NCI-H1105 treated with DMSO at 0.1 percent for 48 hours (cell line): ENCODE data around the gene VAV3.

Source experiments
- DNase-seq: peaks from one replicate; lab custom pipeline; 2025; lab: John Stamatoyannopoulos, UW

Gene VAV3

DNA sequence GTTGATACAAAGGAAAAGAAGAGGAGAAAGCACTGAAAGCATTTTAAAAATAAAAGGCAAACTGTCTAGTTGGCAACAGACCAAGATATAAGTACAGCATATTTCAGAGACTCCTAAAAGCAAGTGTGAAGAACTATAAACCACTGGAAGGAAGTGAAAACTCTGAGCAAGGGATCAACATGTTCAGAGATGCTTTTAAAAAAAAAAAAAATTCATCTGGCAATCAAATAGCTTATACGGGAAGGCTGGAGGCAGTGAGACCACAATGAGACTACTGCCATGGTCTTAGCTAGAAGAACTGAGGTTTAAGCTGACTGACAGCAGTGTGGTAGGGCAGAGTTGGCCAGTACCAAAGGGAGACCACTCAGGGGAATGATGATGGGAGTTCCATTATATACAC, 124.3 kb downstream of the VAV3 start:
- DNase-seq, result no peak

DNA sequence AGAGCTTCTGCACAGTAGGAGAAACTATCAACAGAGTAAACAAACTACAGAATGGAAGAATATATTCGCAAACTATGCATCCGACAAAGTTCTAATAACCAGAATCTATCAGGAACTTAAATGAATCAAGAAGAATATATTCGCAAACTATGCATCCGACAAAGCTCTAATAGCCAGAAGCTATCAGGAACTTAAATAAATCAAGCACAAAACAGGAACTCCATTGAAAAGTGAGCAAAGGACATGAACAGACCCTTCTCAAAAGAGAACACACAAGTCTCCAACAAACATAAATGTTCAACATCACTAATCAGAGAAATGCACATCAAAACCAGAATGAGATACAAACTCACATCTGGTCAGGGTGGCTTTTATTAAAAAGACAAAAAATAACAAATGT, 126.9 kb downstream of the VAV3 start:
- no peak for DNase-seq

DNA sequence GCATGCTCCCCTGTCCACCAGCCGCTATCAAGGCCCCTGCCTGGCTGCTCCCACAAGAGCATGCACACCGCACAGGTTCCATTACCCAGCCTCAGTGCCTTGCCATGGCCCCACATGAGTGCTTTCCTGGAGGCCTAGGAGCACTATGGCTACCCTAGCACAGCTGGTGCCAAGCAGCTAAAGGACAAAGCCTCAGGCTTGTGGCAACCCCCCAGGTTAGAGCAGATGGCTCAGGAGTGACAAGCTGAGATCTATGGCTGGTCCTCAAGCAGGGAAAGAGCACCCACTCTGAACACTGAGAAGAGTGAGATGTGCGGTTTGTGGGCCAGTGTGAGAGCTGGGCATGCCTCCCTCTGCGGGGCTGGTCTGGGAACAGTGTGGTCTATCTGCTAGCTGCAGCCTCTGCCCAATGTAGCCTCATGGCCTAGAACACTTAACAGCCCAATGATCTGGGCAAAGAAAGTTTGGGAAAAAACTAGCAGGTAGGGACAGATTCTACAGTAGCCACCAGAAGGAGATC, 129.8 kb downstream of the VAV3 start:
- no peak for DNase-seq

DNA sequence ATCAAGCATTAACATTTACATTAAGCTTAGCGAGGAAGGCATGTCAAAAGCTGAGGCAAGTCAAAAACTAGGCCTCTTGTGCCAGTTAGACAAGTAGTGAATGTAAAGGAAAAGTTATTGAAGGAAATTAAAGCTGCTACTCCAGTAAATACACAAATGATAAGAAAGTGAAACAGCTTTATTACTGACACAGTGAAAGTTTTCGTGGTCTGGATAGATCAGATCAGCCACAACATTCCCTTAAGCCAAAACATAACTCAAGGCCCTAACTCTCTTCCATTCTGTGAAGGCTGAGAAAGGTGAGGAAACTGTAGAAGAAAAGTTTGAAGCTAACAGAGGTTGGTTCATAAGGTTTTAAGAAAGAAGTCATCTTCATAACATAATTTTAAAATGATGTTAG, 131.9 kb downstream of the VAV3 start:
- no peak for DNase-seq

DNA sequence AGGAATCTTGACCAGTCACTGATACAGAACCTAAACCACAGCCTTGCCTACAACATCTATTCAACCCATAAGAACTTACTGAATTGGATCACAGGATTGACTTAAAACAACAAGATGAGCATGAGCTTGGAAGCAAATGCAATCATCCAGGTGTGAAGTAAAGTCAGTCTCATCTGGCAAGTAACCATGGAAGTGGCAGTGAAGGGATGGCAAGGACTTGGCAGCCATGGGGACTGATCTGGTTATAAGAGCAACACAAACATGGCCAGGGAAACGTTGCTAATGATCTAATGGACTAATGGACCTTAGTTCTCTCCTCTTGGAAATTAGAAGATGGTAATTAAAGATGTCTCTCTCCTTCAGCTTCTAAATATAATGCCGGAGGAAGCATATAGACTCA, 133.1 kb downstream of the VAV3 start:
- no peak for DNase-seq

DNA sequence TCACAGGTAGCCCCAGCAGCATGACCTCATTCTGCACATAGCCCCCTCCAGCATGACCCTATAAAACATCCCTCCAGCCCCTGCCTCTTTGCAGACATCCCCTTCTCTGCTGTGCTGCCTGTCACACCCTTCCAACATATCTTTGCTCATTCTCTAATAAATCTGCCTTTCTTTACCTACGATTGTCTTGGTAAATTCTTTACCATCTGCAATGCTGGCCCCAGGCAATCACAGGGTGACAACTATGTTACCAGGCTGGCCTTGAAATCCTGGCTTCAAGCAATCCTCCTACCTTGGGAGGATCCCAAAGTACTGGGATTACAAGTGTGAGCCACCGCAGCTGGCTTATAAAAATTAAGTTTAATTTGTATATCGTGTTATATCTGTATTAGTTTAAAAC, 134.5 kb downstream of the VAV3 start:
- no peak for DNase-seq

DNA sequence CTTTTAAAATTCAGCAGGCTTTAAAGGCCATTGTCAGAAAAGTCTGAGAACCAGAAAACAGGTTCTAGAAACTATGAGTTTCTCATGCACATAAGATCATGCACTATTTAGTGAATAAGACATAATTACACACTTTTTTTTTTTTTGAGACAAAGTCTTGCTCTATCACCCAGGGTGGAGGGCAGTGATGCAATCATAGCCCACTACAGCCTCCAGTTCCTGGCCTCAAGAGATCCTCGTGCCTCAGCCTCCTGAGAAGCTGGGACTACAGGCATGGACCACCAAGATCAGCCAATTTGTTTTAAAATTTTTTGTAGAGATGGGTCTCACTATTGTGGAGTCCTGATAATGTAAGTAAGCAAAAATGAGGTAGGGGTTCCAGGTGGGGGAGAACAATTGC, 134.9 kb downstream of the VAV3 start:
- DNase-seq, result no peak

DNA sequence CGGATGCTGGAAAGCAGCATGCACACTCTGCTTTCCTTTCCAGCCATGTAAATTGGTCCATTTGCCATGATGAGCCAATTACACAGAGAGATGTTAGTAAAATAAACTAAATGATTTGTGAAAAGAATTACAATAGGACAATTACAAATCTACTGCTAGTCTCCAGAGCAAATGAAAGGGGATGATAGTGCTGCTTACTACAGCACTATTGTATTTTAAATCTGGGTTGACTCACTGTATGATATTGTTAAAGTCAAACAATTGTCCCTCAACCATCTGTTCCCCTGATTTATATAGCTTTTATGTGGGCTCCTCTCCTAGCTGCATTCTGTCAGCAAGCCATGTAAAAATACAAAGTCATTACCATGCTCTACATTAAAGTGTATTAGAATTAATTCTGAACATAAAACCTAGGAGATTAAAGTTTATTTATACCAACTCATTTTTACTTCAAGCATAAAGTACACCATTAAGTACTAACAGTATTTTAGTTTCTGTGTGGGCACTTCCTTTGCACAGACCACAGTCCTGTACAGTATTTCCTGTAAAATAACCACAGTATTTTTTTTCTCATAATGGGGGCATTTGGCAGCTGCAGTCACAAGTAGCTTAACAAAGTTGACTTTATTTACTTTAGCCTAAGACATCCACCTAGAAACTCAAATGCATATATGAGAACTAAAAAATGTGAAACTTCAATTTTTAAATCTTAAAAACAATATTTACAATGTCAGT, 135.8 kb downstream of the VAV3 start:
- no peak for DNase-seq

DNA sequence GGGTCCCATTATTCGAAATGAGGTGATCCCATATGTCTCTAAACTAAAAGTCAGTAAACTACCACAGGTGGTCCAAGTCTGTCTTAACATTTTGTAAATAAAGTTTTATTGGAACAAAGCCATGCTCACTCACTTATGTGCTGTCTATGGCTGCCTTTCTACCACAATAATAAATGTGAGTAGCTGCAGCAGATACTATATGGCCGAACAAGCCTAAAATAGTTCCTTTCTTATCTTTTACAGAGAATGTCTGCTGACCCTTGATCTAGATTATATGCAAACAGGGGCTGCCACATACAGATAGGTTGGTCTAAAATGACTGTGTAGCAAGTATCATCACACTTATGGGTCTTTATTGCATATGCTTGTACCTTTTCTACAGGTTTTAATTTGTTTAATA, 140.0 kb downstream of the VAV3 start:
- DNase-seq, result no peak

DNA sequence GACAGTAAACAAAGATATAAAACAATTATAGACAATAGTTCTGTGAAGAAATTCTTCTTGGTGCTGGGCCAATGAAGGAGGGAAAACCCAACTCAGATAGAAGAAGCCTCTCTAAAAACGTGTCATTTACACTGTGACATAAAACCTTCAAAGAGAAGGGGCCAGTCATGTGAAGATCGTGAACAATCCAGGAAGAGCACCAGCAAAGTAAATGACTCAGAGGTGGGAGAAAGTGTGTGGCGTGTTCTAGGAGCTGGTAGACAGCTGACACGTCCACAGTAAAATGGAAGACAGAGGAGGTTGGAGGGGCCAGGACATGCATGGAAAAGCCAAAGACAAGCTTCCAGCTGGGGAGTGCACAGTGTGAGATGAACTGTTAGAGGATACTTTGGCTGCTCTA, 143.6 kb downstream of the VAV3 start:
- DNase-seq, result no peak

DNA sequence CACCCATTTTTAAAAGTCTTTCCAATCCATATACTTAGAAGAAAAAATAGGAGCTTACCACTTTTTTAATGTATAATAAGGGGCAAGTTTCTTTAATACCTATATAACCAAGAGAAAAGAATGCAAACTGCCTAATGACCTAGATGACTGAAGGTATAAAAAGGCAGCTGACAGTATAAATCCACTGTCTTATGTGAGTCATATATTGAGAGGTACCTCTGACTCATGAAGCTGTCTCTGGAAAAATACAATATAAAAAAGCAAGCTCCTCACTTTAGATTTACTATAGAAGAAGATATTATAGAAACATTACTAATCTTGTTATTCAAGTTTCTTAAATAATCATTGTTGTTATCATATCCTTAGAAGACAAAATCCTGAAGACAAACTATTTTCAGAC, 144.2 kb downstream of the VAV3 start:
- DNase-seq, result no peak

DNA sequence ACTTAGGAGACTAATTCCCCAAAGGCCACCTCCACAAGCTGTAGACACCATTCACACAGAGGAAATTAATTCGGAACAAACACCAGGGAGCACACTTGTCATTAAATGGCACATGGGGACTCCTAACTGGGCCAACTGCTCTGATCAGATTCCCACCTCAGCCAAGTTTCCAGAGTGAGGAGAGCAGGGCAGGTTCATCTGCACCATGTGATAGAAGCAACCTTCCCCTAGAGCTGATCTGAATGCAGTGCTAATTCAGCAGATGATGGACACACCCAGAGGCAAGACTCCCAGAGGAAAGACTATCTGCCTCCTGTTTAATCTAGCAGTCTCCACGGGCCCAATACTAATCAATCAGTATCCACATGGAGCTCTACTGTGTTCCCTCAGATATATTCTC, 147.0 kb downstream of the VAV3 start:
- no peak for DNase-seq

DNA sequence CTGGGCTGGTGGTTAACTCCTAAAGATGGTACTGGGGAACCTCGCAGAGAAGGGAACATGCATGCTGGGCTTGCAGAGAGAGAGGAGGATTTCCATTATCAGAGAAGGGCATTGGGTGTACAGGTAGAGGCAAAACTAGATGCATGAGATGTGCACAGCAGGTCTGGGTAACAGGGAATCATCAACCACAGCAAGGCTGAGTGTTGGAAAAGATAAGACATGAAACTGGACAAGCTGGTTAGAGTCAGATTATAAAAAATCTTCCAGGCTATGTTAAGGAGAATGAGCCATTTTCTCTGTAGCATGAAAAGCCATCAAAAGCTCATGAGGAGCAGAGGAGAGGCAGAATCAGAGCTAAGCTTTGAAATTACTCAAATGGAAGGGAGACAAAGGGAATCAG, 147.8 kb downstream of the VAV3 start:
- DNase-seq, result no peak

DNA sequence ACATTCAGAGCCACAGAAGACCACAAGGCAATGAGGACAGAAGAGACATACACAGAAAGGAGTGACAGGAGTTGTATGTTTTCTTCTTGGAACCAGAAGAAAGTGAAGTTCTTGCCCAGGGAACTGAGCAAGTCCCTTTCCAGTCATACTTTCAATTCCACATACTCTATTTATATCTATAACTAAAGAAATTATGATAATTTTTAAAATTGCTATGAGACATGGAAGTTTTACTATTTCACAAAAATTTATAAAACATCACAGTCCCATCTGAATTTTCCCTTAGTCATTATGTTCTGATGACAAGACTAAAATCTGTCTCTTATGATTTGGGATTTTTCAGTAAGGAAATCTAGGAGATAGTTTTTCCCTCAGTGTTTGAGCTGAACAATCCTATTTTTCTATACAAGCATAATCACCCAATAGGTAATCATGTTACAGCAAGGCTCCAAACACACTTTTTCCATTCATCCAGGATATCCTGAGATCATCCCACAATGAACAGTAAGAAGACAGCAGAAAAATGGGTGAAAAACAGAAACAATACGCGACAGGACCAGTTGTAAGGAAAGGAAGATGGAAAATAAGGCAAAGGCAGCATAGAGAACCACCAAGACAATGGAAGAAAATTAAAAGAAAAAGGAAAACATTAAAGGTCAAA, 154.6 kb downstream of the VAV3 start:
- DNase-seq, result no peak

DNA sequence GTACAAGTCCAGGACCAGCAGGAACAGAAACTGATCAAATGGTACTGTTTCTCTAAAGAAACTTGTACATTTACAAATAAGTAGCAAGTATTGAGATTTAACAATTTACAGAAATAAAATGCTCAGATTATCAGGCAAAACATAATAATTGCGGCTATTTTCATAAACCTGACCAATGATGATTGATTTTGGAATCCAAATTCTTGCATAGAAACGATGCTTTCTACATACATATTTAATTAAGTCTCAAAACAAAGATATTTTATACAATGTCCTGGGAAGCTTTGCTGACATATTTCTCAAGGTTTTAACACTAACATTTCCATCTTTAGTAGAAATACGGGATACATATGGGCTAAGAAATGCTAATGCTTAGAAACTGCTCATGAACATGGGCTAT, 157.1 kb downstream of the VAV3 start:
- no peak for DNase-seq

DNA sequence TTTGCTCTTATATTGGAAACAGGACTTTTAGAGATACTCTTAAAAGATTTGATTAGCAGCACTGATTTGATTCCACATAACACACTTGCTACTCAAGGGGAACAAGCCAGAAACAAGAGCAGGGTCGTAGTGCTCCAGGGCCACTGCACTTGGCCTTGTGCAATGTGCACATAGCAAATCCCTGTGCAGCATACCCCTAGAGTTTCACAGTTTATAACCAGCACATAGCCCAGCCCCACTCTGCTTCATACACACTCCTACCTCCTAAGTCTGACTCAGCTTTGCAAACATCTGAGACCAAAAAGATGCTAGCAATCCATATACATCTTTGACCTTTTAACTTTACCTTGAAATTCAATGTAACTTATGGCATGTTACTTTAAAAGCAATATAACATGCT, 157.6 kb downstream of the VAV3 start:
- DNase-seq, result no peak

DNA sequence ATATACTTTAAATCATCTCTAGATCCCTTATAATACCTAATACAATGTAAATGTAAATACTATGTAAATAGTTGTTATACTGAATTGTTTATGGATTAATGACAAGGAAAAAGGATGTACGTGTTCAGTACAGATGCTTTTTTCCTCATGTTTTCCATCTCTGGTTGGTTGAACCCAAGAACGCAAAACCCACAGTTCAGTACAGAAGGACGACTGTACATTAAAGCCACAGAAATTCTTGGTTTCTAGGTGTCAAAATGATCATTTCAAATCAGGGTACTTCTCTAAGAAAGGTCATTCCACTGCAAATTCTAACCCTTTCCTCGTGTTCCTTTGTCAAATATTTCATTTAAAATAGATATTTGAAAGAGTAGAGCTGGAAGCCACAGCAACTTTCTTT, 158.1 kb downstream of the VAV3 start:
- DNase-seq, result no peak

DNA sequence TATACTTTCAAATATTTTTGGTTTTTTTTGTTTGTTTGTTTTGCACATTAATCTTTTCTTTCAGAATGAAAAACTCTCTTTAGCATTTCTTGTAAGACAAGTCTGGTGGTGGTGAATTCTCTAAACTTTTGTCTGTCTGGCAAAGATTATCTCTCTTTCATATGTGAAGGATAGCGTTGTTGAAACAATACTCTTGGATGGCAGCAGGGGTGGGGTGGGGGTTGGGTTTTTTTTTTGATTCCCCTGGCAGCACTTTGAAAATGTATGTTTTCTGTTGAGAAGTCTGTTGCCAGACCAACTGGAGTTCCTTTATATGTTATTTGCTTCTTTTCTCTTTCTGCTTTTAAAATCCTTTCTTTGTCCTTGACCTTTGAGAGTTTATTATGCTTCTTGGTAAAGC, 160.2 kb downstream of the VAV3 start:
- DNase-seq, result no peak

DNA sequence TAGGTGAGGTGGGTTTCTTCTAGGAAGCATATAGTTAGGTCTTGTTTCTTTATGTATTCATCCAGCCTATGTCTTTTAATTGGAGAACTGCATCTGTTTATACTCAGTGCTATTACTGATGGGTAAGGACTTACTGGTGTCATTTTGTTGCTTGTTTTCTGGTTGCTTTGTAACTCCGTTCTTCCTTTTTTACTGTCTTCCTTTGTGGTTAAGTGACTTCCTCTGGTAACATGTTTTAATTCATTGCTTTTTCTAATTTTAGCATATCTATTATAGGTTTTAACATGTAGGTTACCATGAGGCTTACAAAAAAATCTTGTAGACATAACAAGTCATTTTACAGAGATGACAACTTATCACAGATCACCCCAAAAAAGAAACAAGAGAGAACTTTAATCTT, 160.8 kb downstream of the VAV3 start:
- DNase-seq, result no peak

DNA sequence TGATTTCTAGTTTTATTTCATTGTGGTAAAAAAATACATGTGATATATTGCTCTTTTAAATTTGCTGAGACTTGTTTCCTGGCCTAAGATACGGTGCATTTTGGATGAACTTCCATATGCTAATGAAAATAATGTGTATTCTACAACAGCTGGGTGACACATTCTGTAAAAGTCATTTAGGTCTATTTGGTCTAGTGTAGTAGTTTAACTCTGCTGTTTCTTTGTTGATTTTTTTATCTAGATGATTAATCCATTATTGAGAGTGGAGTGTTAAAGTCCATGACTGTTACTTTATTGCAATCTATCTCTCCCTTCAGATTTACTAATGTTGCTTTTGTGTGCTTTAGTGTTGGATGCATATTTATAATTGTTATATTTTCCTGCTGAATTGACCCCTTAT, 161.4 kb downstream of the VAV3 start:
- DNase-seq, result no peak

DNA sequence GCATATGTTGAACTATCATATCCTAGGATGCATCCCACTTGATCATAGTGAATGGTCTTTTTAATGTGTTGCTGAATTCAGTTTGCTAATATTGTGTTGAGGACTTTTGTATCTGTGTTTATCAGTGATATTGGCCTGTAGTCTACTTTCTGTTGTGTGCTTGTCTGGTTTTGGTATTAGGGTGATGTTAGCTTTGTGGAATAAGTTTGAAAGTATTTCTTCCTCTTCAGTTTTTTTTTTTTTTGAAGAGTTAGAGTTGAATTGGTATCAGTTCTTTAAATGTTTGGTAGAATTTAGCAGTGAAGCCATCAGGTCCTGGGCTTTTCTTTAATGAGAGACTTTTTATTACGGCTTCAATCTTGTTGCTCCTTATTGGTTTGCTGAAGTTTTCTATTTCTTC, 162.3 kb downstream of the VAV3 start:
- no peak for DNase-seq

DNA sequence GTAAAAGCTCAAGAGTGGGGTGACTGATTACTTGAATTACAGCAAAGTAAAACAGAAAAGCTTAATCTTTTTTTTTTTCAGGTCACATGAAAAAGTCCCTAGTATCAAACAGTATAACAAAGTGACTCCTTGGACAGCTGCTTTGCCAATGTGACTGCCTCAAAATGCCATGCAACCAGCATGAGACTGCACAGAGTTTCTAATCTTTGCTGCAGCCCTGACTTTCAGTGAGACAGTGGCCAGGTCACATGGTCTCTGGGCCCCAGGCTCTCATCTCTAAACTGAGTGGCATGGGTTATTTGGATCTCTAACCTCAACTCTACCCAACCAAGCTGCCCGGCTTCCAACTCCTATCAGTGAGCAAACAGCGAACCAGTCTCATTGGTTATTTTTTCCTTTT, 169.0 kb downstream of the VAV3 start:
- no peak for DNase-seq

DNA sequence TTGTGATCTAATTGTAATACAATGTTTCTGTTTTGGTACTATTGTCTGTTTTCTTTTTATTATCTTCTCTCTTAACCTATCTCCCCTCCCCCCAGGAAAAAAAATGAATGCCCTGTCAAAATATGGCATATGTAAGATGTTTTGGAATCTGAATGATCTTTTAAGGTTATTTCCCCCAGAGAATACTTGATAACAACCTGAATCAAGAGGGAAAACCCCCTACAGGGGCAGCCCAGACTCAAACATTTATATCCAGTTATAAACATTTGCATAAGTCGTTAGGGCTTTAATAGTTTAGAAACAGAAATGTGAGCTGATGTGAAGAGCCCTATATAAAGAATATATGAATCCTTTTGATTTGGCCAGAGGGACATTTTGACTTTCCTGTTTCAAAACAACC, 169.5 kb downstream of the VAV3 start:
- DNase-seq, result no peak

DNA sequence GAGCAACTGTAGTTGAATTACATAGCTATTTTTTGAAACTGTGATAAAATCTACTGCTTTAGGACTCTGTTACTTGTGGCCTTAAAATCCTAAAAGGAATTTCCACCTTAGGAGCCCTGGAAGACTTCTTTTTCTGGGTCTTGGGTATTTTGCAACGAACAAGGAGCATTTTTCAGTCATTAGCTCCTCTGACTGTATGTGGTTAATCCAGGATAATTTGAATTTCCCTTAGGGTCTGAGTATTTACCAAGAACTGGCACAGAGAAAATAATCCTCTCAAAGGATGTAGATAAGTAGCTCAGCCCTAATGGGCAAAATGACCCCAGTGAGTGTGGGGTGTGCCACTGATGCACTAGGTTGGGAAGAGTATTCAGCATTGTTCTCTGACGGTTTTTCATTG, 170.4 kb downstream of the VAV3 start:
- DNase-seq, result no peak
